ENCODE data around the gene UPP2.

- TF ChIP-seq, protein P1, sequence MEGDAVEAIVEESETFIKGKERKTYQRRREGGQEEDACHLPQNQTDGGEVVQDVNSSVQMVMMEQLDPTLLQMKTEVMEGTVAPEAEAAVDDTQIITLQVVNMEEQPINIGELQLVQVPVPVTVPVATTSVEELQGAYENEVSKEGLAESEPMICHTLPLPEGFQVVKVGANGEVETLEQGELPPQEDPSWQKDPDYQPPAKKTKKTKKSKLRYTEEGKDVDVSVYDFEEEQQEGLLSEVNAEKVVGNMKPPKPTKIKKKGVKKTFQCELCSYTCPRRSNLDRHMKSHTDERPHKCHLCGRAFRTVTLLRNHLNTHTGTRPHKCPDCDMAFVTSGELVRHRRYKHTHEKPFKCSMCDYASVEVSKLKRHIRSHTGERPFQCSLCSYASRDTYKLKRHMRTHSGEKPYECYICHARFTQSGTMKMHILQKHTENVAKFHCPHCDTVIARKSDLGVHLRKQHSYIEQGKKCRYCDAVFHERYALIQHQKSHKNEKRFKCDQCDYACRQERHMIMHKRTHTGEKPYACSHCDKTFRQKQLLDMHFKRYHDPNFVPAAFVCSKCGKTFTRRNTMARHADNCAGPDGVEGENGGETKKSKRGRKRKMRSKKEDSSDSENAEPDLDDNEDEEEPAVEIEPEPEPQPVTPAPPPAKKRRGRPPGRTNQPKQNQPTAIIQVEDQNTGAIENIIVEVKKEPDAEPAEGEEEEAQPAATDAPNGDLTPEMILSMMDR (IDR thresholded peaks at IDR 0.05): no peak
- no peak for TF ChIP-seq POLR2A (IDR thresholded peaks at IDR 0.05)
- TF ChIP-seq EP300 (IDR thresholded peaks at IDR 0.05): no peak
Observed at GRCh38 chr2:158182676-158183295, 81.1 kb downstream of the UPP2 start.

All from tibial nerve (tissue), 4 donors.